Activated CD4-positive, alpha-beta memory T cell treated with anti-CD3 and anti-CD28 coated beads for 36 hours (primary cell): ENCODE data around the gene KAZALD1. TPM values are rescaled to one million over a fixed set of nuclear protein-coding genes. Genes with fewer than 3 reads are reported as not detected.

ENCODE experiments used
- CTCF ChIA-PET: fragments of 350-600 bp; sonication (Branson Sonifier 250); formaldehyde crosslinking; loops from one replicate; lab custom pipeline; 2021; ENCODE audit warnings: antibody characterized with exemption, inconsistent platforms; lab: Charles Lee
- POLR2A ChIA-PET: fragments of 350-600 bp; sonication (Branson Sonifier 250); formaldehyde crosslinking; loops from one replicate; lab custom pipeline; 2021; ENCODE audit warnings: antibody characterized with exemption; lab: Charles Lee
- DNase-seq: peaks from one replicate; pipeline ENCODE4 v3.0.0-alpha.2; 2020
- H3K27ac Mint-ChIP-seq: one replicate; pipeline ENCODE4 v1.8.0; 2021; ENCODE audit warnings: mixed read lengths
- H3K27me3 Mint-ChIP-seq: one replicate; pipeline ENCODE4 v1.8.0; 2021; ENCODE audit warnings: mixed read lengths
- H3K36me3 Mint-ChIP-seq: one replicate; pipeline ENCODE4 v1.8.0; 2021; ENCODE audit warnings: mixed read lengths
- H3K4me1 Mint-ChIP-seq: one replicate; pipeline ENCODE4 v1.8.0; 2021; ENCODE audit warnings: low read depth, mixed read lengths
- H3K4me3 Mint-ChIP-seq: one replicate; pipeline ENCODE4 v1.8.0; 2021; ENCODE audit warnings: mild to moderate bottlenecking, mixed read lengths
- H3K9me3 Mint-ChIP-seq: one replicate; pipeline ENCODE4 v1.8.0; 2021; ENCODE audit warnings: mixed read lengths
- intact Hi-C: fragments of 100-400 bp; cut with micrococcal nuclease; formaldehyde crosslinking; loops from one replicate; pipeline ENCODE4 v1.15.1; 2023
- total RNA-seq, 2 experiments: library from RNA; stranded (reverse); gene quantifications; one replicate each; pipeline ENCODE4 v1.2.3, GENCODE V29; 2021

KAZALD1 gene
- total RNA-seq, 2 experiments from 2014 or later = 0.58 to 1.3 TPM

GRCh38 chr10:101019440-101019703 lies 42.4 kb upstream of the KAZALD1 start:
- DNase-seq = no peak
- Mint-ChIP-seq H3K36me3 (no peaks in the 10 kb centered on the region), H3K27me3 (peaks cover 35% of the 10 kb centered on the region), H3K4me1 (peaks cover 12% of the 10 kb centered on the region), H3K27ac (no peak overlapping the region), H3K9me3 (no peaks in the 10 kb centered on the region), H3K4me3 (no peak overlapping the region)
- intact Hi-C loops = loop anchor here (2.0 kb wide), 1 partner anchor 41 kb away; the partner anchor contains the start of gene KAZALD1
- CTCF ChIA-PET = interaction anchor here (0.6 to 7.2 kb wide), 22 partner anchors 10 to 1002 kb away, joined by 3 to 199 read pairs (median 6); partner anchors contain the start of genes KAZALD1, LZTS2, MRPL43 and PDZD7
- POLR2A ChIA-PET = interaction anchor here (3.4 kb wide), 1 partner anchor 12 kb away, joined by 11 read pairs; the partner anchor contains the start of genes PDZD7 and SFXN3

DNA sequence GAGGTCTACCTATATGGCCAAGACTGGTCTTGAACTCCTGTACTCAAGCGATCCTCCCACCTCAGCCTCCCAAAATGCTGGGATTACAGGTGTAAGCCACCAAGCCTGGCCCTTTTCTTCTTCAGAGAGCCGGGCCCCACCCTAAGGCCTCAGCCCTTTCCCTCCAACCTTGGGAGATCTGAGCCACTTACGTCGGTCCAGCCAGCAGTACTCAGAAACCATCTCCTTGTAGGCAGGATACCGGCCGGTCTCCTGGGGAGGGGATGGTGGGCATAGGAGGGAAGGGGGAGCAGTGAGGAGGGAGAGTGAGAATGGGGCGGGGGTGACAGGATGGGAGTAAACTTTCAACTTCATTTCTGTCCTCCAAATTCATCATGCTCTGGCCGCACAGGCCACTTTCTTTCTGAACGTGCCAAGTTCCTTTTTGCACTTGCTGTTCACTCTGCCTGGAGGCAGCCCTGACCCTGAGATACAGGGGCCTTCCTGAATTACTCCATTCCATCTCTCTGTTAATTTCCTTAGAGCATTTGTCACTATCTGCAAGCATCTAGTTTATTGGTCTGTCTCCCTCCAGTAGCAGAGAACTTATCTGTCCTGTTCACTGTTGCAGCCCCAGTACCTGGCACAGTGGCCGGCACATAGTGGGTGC lies 41.2 kb upstream of the KAZALD1 start:
- no peak overlapping the region for H3K27ac Mint-ChIP-seq
- CTCF ChIA-PET = interaction anchor here (1.5 to 7.2 kb wide), 2 partner anchors 11 to 121 kb away, joined by 8 to 137 read pairs; partner anchors contain the start of genes PDZD7 and SFXN3
- no peaks in the 10 kb centered on the region for H3K9me3 Mint-ChIP-seq
- H3K36me3 Mint-ChIP-seq = no peaks in the 10 kb centered on the region
- DNase-seq = no peak
- intact Hi-C loops = loop anchor here (1.0 kb wide), 1 partner anchor 25 kb away; no protein-coding TSS in a partner anchor
- H3K4me3 Mint-ChIP-seq = no peak overlapping the region
- H3K4me1 Mint-ChIP-seq = peaks cover 3% of the 10 kb centered on the region
- POLR2A ChIA-PET = no interaction called here
- H3K27me3 Mint-ChIP-seq = peaks cover 32% of the 10 kb centered on the region

- intact Hi-C loops = no loop called here
- CTCF ChIA-PET = no interaction called here
- H3K9me3 Mint-ChIP-seq = no peaks in the 10 kb centered on the region
- no peaks in the 10 kb centered on the region for H3K36me3 Mint-ChIP-seq
- H3K27ac Mint-ChIP-seq = no peak overlapping the region
- peaks cover 3% of the 10 kb centered on the region for H3K4me1 Mint-ChIP-seq
- H3K4me3 Mint-ChIP-seq = no peak overlapping the region
- POLR2A ChIA-PET = no interaction called here
- no peak for DNase-seq
- peaks cover 28% of the 10 kb centered on the region for H3K27me3 Mint-ChIP-seq
Observed at GRCh38 chr10:101021239-101021638, 40.5 kb upstream of the KAZALD1 start.

DNA sequence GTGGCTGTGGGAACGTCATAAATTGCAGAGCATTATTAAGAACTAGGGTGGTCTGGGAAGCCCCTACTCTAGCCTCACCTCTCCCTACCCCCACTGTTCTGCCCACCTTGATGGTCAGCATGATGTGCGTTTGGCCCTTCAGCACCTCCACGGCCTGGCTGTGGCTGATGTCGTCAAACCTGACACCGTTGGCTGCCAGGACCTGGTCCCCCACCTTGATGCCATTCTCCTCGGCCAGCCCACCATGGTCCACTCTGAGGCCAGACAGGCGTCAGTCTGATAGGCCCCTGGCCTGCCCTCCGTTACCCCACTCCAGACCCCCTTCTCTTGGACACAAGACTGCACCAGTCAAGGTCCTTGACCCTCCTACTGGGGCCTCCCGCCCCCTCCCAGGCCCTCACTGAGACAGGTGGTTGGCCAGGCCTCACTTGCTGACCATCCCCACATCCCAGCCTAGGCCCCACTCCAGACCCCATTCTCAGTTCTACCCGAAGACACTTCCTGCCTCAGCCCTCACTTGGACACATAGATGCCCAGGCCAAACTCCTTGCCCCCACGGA lies 40.0 kb upstream of the KAZALD1 start:
- intact Hi-C loops = no loop called here
- ChIA-PET CTCF (interaction anchor here (0.8 to 1.6 kb wide), 2 partner anchors 8 to 28 kb away, joined by 4 read pairs; no protein-coding TSS in a partner anchor), POLR2A (no interaction called here)
- no peaks in the 10 kb centered on the region for H3K36me3 Mint-ChIP-seq
- H3K27me3 Mint-ChIP-seq = peaks cover 23% of the 10 kb centered on the region
- DNase-seq = no peak
- no peaks in the 10 kb centered on the region for H3K9me3 Mint-ChIP-seq
- H3K4me3 Mint-ChIP-seq = no peak overlapping the region
- no peak overlapping the region for H3K27ac Mint-ChIP-seq
- H3K4me1 Mint-ChIP-seq = peaks cover 3% of the 10 kb centered on the region

DNA sequence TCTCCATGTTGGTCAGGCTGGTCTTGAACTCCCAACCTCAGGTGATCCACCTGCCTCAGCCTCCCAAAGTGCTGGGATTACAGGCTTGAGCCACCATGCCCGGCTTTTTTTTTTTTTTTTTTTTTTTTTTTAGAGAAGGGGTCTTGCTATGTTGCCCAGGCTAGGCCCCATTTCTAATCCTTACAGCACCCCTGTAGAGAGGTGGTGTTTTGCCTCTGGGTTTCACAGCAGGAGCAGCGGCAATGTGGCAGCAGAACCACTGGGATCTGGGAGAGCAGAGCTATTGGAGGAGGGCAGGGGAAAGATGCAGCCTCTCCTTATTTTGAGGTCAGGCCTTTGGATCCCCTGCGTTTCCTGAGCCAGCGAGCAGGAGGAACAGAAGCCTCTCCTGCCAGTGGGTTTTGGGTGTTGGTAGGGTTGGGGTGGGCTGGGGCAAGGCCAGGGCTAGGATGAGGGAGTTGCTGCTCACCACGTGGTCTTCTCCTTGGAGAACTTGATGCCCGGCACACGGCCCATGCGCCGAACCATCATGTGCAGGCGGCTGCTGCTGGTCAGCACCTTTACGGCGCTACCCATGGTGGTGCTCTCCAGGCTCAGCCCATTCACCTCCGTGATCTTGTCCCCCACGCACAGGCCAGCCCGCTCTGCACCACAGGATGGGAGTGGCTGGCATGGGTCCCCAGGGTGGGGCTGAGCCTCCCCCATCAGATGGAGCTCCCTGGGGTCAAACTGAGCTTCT lies 38.7 kb upstream of the KAZALD1 start:
- Mint-ChIP-seq H3K36me3 (no peaks in the 10 kb centered on the region), H3K4me1 (peaks cover 3% of the 10 kb centered on the region), H3K27me3 (peaks cover 16% of the 10 kb centered on the region), H3K9me3 (no peaks in the 10 kb centered on the region), H3K4me3 (no peak overlapping the region), H3K27ac (no peak overlapping the region)
- ChIA-PET CTCF (interaction anchor here (0.6 to 1.6 kb wide), 4 partner anchors 9 to 67 kb away, joined by 3 to 4 read pairs (median 4); no protein-coding TSS in a partner anchor), POLR2A (interaction anchor here (1.2 kb wide), 1 partner anchor 20 kb away, joined by 3 read pairs; no protein-coding TSS in a partner anchor)
- intact Hi-C loops = no loop called here
- DNase-seq = no peak

- DNase-seq = no peak
- no peak overlapping the region for H3K27ac Mint-ChIP-seq
- POLR2A ChIA-PET = interaction anchor here (0.8 kb wide), 1 partner anchor 10 kb away, joined by 3 read pairs; no protein-coding TSS in a partner anchor
Observed at GRCh38 chr10:101027106-101027720, 34.6 kb upstream of the KAZALD1 start.

GRCh38 chr10:101028446-101029337 lies 33.1 kb upstream of the KAZALD1 start:
- no peaks in the 10 kb centered on the region for H3K36me3 Mint-ChIP-seq
- no peaks in the 10 kb centered on the region for H3K27me3 Mint-ChIP-seq
- intact Hi-C loops = loop anchor here (5.0 kb wide), 1 partner anchor 51 kb away; no protein-coding TSS in a partner anchor
- CTCF ChIA-PET = interaction anchor here (0.6 to 28.4 kb wide), 10 partner anchors 12 to 334 kb away, joined by 3 to 559 read pairs (median 4); partner anchors contain the start of gene KAZALD1
- POLR2A ChIA-PET = interaction anchor here (1.5 kb wide), 1 partner anchor 14 kb away, joined by 3 read pairs; no protein-coding TSS in a partner anchor
- DNase-seq = no peak
- H3K4me3 Mint-ChIP-seq = no peak overlapping the region
- no peaks in the 10 kb centered on the region for H3K9me3 Mint-ChIP-seq
- H3K4me1 Mint-ChIP-seq = peaks cover 14% of the 10 kb centered on the region
- no peak overlapping the region for H3K27ac Mint-ChIP-seq

More at GRCh38 chr10:101027106-101027720, 34.6 kb upstream of the KAZALD1 start:
- no peaks in the 10 kb centered on the region for H3K27me3 Mint-ChIP-seq
- H3K36me3 Mint-ChIP-seq = no peaks in the 10 kb centered on the region
- CTCF ChIA-PET = interaction anchor here (0.7 to 28.4 kb wide), 6 partner anchors 10 to 37 kb away, joined by 4 to 559 read pairs (median 8); partner anchors contain the start of gene KAZALD1
- intact Hi-C loops = loop anchor here (5.0 kb wide), 1 partner anchor 50 kb away; no protein-coding TSS in a partner anchor
- H3K4me1 Mint-ChIP-seq = peaks cover 2% of the 10 kb centered on the region
- H3K9me3 Mint-ChIP-seq = no peaks in the 10 kb centered on the region
- H3K4me3 Mint-ChIP-seq = no peak overlapping the region

DNA sequence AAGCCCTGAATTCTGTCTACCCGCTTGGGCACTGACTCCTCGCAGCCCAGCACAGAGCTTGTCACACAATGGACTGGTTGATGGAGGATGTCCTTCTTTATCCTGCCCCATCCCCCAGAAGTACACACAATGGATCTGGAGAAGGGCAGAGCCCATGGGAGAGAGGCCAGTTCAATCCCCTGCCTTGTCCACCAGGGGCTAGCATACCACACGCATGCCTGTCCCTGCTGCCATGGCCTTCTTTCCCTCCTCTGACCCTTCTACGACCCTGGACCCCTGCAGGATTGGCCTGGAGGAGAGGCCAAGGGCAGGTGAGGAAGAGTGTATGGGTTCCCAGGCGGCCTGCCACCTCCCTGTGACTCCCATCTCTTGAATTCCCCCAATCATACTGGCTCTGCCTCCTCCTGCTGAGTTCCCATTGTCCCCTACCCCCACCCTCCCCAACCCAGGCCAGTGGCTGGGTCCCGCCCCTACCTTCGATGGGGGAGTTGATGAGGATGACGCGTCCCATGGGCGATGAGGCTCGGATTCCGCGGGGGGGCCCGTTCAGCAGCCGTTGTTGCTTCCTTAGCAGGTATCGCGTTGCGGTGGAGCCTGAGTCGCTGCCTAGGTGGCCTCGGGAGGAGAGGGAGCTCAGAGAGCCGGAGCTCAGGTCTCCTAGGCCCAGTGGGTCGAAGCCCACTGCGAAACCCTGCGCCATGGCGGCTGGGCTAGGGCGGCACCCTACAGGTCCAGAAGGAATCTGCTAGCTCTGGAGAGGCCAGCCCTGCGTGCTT lies 32.1 kb upstream of the KAZALD1 start:
- Mint-ChIP-seq H3K4me1 (peaks cover 17% of the 10 kb centered on the region), H3K27ac (no peak overlapping the region), H3K27me3 (no peaks in the 10 kb centered on the region), H3K9me3 (no peaks in the 10 kb centered on the region), H3K36me3 (peaks cover 2% of the 10 kb centered on the region), H3K4me3 (no peak overlapping the region)
- ChIA-PET POLR2A (interaction anchor here (1.5 to 3.0 kb wide), 2 partner anchors 13 to 15 kb away, joined by 3 to 14 read pairs; no protein-coding TSS in a partner anchor), CTCF (interaction anchor here (0.6 to 28.4 kb wide), 9 partner anchors 11 to 113 kb away, joined by 4 to 559 read pairs (median 25); partner anchors contain the start of gene KAZALD1)
- DNase-seq = no peak
- intact Hi-C loops = loop anchor here (2.0 to 5.0 kb wide), 3 partner anchors 17 to 117 kb away; partner anchors contain the start of gene SLF2

DNA sequence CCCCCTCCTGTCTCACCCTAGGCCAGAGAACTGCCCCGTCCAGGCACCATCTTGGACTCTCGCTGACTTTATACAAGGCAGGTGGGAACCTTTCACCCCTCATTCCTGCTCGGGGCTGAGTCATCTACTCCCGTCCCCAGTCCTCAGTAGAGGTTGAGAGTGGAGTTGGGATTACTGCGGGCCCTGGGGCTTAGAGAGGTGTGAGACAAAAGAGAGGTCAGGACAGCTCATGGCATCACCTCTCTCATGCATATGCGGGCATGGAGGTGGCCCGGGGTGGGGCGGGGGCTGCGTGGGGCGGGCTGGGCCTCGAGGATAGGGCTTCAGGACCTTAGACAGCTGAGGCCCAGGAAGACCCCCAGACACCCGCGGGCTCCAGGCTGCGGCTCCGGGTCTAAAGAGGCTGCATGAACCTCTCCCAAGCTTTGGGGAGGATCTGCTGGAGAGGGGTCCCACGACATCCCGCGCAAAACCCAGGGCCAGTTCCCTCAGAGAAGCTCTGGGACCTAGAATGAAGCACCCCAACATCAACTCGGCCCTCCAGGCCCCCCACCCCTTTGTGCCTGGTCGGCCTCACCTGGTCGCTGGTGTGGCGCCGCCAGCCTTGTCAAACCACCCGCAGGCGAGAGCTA lies 31.2 kb upstream of the KAZALD1 start:
- CTCF ChIA-PET = interaction anchor here (0.6 to 28.4 kb wide), 16 partner anchors 12 to 753 kb away, joined by 3 to 559 read pairs (median 4); partner anchors contain the start of genes KAZALD1, LZTS2 and NPM3
- no peaks in the 10 kb centered on the region for H3K9me3 Mint-ChIP-seq
- intact Hi-C loops = loop anchor here (2.0 to 5.0 kb wide), 2 partner anchors 18 to 118 kb away; partner anchors contain the start of gene SLF2
- DNase-seq = no peak
- H3K36me3 Mint-ChIP-seq = peaks cover 5% of the 10 kb centered on the region
- peaks cover 17% of the 10 kb centered on the region for H3K4me1 Mint-ChIP-seq
- no peaks in the 10 kb centered on the region for H3K27me3 Mint-ChIP-seq
- peak overlapping the region; percentile 79 for H3K4me3 Mint-ChIP-seq
- H3K27ac Mint-ChIP-seq = no peak overlapping the region
- POLR2A ChIA-PET = interaction anchor here (0.9 to 3.0 kb wide), 6 partner anchors 12 to 35 kb away, joined by 3 to 14 read pairs (median 8); partner anchors contain the start of genes KAZALD1 and LZTS2
